Stimulated activated CD4-positive, alpha-beta T cell treated with anti-CD3 and anti-CD28 coated beads, Interleukin-15, amount 100 ng/mL, for 48 hours (primary cell): ENCODE results near the gene EYA2.
"Not testable (repeated sequence)": the region's sequence is repeated elsewhere in the genome, so short reads cannot be mapped to it uniquely, and the experiment has no call there.

Experiments used
- DNase-seq, 2 donors: peaks; one replicate each; pipeline ENCODE4 v3.0.0-alpha.2; 2020; ENCODE audit warnings: low read depth in 2 of 2

The EYA2 gene

DNA sequence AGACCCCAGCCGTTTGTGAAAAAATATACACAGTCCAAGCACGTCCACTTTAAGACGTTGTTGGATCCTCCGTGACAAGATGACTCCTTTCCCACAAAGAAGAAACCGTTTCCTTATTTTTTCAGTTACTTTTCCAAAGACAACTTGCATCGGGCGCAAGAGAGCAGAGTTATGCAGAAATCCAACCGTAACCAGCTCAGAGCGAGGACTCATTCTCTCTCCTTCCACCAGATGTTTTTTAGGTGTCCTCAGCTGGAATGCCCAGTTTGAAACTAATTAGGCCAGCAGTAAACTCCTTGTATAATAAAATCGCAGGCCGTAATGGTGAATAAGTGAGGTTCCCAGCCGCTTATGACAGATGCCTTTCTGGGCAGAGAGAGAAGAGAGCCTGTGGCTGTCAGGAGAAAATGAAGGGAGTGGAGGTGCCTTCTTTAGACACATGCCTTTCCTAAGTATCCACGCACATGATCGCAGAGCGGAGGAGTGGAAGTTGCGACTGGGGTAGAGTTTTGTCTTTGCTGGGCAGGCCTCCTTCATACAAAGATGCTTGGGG, 2.8 kb downstream of the EYA2 start:
- no peak for DNase-seq

DNA sequence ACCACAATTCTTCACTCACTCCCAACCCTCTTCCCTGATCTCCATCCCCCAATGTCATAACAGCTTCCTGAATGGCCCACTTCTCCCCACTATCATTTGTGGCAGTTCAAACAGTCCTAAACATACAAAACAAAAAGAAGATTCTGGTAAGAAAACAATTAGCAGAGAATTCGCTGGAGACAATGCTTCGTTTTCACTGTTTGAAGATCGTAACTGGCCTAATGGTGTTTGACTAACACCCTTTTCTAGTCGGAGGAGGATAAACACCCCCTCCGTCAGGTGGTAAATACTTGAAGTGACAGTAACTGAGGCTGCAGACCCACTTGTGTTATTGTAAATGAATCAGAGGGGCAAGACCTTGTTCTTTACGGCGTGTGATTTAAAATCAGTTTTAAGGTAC, 3.8 kb downstream of the EYA2 start:
- no peak for DNase-seq

DNA sequence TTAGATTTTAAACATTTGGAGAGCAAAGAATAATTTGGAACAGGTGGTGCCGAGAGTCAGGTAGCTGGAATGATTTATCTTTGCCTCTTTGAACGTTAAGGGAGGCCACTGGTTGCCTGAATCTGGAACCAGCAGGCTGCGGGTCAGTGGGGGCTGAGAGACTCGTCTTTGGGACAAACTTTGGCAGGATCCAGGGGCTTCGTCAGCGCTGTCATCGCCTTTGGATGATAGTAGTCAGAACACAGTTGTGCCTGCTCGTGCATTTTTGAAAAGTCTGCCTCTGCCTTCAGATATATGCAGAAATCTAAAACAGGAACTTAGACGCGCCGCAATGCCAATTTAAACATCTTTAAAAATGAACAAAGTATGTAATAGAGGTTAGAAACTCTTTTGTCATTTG, 5.0 kb downstream of the EYA2 start:
- no peak for DNase-seq

DNA sequence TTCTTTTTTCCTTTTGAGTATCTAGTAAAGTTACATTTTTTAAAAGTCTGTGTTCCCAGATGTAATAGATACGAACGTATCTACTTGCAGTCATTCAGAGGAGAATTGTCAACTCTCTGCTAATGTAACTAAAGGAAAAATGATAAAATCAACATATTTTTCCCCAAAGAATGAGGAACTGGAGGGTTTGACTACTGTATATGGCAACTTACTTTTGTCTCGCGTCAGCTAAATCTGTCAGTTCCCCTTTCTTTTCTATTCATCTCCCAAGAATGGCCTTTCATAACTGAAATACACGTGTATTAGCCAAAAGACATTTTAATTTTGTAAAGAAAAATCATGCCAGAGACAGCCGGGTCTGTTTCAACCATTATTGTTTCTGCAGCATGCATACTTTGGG, 5.4 kb downstream of the EYA2 start:
- DNase-seq, result no peak

DNA sequence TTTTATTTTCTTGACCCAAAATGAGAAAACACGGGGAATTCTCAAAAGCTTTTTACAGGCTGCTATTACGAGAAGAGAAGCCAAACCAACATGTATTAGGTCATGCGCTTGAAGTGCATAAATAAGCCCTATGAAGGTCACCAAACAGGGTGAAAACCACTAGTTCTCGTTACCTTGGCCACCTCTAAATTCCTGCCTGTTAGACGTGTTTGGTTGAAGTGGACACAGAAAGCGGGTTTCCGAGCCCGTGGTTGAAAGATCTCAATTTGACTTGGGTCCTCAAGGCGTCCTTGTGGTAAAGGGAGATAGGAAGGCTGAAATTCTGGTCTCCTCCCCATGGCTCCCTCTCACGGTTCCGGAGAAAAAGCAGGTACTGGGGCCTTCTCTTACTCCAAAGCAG, 6.2 kb downstream of the EYA2 start:
- DNase-seq, result no peak

DNA sequence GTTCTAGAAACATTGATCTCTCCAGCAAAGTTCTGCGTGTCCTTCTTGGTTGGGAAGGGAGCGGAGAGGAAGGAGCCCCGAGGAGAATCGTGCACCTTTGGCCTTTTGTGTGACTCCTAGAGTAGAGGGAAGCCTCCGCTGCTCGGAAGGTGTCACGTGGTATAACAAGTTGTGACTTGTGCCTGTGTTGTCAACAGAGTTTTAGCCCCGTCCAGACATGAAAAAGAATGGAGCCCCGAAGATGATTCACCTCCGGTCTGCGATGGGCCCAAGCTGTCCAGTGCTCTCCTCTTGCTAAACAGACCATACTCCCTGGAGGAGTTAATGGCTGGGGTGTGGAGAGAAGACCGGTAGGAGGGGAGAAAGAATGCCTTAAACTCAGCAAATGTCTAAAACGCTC, 7.0 kb downstream of the EYA2 start:
- DNase-seq, result no peak

DNA sequence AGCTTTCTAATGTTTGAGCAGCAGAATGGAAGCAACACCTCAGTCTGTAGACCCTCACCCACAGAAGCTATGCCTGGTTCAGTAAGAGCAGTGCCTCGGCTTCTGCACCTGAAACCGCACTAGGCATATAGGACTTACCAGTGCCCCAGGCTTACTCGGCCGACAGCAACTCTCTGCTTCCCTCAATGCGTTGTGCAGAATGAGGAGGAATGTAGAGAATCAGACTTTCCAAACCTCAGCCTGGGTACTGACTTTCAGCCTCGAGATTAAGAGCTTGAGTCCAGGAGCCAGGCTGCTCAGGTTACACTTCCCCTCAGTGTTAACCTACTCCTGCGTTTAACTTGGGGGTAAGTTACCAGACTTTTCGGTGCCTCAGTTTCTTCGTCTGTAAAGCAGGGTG, 8.6 kb downstream of the EYA2 start:
- DNase-seq, result no peak

DNA sequence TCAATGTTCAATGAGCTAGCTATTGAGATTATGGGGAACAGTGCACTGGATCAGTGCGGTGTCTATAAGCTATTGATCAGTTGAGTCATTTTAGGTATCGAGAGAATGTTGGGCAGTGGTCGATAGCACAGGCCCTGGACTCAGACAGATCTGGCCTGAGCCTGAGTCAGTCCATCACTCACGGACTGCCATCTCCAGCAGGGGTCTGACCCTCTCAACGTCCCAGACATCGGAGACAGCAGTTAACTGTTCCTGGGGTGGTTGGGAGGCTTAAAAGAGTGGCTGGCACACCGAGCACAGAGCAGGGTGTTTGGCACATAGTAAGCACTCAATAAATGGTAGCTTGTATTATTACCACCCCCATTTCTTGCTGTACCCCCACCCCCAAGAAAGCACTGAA, 9.3 kb downstream of the EYA2 start:
- no peak for DNase-seq

DNA sequence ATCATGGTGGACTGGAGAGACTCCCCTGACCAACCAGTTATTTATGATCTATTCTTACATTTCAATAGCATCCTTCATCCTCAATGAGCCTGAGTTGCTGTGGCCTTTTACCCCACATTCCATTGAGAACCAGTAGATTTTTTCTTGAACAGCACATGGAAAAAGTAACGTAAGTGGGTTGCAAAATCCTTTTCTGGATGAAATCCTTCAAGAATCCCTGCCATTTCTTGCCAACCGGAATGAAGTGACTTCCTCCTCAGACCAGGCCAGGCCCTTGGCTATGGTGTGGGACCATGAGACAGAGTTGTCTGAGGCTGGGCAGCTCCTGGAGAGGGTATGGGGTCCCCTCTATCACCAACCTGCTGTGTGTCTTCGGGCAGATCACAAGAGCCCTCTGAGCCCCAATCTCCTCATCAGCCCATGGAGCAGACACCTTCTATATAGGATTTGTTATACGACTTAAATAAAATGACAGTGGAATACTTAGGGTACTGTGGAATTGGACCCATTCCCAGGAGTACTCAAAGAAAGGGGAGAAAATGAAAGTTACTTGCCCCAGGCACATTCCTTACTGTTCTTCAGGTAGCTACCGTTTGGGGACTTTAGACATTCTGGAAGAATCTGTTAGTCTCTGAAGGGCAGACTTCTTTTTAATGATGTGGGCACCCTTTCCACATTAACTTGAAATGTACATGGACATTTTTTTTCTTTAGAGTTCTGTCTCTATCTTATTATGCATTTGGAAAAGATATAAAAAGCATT, 10.9 kb downstream of the EYA2 start:
- no peak for DNase-seq

DNA sequence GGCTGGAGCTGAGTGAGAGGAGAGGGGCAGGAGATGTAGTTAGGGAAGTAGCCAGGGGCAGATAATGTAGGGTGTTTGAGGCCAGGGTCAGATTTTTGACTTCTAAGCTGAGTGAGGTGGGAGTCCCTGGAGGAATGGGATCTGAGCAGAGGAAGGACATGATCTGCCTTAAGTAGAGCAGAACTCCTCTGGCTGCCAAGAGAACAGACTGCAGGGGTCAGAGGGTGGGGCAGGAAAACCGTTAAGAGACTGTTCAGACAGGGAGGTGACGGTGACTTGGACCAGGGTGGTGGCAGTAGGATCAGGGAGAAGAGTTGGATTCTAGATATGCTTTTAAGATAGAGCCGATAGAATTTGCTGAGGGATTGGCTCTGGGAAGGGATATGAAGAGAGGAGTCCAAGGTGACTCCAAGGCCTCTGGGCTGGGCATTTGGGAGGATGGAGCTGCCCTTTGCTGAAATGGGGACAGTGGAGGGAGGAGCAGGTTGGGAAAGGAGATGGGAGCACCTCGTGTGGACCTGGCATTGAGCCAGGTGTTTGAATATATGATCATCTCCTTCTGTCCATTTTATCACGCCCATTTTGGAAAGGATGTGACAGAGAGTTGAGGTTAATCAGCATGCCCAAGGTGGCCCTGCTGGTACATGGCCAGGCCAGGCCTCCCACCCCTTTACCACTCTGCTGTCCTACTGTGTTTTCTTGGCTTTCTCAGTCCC, 18.8 kb downstream of the EYA2 start:
- DNase-seq, result no peak

DNA sequence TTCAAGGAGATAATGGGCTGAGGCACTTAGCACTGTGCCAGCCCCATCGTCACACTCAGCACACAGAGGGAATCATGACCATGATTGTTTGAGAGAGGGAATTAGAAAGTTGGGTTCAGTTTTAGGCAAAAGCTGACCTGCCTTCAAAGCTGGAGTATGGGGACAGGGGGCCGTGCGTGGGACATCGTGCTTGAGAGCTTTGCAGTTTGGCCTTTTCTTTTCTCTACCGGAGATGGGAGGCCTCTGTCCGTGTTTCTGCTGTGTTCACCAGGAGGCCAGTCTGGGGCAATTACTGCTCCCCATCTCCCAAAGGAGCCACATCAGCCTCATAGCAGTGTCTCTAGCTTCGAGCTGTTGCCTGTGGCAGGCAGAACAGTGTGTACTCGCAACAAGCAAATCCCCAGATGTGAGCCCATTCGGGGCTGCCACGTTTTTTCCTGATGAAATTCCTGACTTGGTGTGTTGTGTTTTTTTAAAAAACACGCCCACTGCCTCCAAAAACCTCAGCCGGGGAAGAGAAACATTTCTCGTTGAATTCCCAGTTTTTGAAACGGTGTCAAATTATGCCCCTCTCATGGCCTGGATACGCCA, 20.2 kb downstream of the EYA2 start:
- DNase-seq, result no peak

DNA sequence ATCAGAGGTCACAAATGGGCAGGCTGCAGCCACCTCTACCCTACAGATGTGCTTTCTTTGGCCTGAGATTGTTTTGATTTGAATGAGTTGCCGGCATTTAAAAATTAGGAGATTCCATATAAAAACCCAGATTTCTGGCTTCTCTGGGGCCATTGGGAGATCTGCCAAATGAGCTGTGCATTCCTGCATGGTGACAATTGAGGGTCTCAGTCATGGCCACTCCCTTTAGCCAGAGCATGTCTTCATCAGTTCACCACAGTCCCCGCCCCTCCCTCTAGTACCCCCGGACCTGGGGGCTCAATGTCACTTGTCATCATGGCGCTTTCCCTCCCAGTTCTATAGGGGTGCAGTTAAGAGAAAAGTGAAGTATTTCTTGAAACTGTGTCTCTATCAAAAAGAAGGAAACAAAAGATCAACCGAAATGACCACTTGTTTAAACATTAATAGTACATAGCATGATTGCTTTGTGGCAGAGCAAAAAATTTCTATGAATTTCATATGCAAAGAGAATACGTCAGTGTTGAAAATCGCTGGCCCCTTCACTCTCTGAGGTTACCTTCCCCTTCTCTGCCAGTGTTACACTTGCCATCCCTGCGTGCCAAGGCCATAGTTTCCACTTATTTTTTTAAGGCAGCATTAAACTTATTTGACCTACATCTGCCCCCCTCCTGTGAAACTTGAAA, 21.1 kb downstream of the EYA2 start:
- DNase-seq, result no peak

DNA sequence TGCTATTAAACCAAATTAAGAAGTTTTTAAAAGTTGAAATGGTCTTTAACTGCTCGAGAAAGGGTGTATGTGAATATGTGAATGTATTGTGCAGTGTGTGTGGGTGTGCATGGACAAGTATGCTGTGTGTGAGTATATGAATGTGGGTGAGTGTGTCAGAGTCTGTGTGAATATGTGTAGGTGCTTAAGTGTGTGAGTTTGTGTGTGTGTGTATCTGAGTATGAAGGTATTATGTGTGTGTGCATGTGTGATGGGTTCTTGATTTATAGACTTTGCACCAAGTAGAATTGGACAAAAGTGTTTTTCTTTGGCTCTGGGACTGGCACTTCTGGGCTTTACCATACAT, 21.6 kb downstream of the EYA2 start:
- DNase-seq, result no peak

DNA sequence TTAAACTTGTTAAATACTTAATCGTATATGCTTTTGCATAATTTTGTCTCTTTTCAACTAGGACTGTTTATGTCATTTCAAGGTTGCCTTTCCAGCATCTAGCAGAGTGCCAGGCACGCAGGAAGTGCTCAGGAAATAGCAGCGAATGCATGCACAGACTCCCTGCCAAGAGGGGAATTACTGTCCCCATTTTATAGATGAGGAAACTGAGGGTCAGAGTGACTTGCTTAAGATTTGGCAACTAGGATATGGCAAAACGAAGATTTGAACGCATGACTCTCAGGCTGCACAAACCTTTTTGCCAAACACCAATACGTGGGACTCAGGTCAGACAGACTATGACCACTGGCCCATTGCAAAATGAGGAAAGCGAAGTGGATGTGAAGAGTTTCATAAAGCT, 22.5 kb downstream of the EYA2 start:
- DNase-seq, result no peak

DNA sequence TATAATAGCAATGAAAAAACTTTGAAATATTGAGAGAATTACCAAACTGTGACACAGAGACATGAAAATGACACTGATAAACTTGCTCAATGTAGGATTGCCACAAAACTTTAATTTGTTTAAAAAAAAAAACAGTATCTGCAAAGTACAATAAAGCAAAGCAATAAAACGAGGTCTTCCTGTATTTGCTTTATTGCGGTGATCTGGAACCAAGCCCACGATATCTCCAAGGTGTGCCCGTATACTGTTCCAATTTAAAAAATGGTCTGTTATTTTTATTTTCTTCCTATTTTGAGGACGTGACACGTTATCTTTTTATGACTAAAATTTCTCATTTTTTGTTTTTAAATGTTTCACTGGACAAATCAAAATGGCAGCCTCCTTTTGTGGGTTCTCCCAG, 25.5 kb downstream of the EYA2 start:
- DNase-seq, result no peak

DNA sequence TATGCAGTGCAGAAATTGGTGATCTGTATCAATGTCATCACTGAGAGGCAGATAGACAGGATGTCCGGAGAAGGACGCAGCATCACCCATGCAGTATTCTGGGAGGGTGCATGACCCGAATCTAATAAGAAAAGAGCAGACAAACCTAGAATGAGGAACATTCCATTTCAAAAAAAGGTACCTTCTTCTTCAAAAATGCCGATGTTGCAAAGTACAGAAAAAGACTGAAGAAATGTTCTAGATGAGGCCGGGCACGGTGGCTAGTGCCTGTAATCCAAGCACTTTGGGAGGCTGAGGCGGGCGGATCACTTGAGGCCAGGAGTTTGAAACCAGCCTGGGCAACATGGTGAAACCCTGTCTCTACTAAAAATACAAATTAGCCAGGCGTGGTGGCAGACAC, 28.2 kb downstream of the EYA2 start:
- not testable (repeated sequence) for DNase-seq

DNA sequence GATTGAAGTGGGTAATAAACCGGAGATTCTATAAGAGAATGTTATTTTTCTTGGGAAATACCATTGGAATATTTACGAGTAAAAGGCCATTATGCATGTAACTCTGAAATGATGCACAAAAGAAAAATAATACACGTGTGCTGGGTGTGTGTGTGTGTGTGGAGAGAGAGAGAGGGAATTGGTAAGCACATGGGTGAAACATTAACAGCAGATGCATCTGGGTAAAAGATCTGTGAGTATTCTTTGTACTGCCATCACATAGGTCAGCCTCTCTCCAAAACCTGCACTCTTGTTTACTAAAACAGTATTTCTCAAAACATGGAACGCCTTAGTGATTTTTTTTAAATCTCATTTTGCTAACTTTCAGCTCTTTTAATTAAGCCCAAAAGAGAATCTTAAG, 28.9 kb downstream of the EYA2 start:
- no peak for DNase-seq

DNA sequence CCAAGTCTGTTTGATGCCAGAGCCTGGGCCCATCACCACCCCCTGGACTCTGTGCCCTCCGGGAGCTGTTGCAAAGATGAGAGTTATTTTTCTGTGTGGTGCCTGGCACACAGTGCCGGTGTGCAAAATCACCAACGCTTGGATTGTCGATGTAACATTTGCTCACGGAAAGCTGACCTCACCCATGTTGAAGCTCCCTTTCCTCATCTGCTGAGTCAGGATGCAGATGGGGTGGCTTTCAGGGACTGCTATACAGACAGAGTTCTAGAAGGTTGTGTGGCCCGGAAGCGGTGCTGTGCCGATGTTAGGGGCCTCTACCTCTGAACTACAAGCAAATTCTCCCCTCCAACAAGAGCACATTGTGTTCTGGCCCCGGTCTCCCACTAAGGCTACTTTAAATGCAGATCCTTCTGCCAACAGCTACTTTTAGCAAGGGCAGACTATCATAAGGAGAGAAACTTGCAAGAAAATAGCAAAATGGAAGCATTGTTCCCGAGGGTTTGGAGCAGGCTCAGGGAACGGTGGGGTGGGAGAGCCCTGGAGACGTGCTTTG, 34.0 kb downstream of the EYA2 start:
- DNase-seq, result no peak

DNA sequence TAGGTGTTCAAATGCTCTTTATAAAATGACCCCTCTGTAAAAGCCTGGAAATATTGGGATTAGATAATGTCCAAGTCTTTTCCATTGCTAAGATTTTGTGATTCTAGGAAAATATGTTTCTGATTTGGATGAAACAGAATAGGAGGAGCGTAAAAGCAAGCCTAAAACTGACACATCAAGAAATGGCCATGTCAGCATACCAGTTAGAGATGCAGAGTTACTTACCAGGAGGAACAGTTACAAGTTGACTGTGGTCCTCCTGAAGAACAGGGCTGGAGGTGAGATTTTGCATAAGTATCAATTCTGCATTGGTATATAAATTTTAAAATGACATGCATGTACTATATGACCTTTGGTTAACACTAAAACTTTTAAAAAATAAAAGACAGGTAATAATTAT, 35.3 kb downstream of the EYA2 start:
- DNase-seq, result no peak

DNA sequence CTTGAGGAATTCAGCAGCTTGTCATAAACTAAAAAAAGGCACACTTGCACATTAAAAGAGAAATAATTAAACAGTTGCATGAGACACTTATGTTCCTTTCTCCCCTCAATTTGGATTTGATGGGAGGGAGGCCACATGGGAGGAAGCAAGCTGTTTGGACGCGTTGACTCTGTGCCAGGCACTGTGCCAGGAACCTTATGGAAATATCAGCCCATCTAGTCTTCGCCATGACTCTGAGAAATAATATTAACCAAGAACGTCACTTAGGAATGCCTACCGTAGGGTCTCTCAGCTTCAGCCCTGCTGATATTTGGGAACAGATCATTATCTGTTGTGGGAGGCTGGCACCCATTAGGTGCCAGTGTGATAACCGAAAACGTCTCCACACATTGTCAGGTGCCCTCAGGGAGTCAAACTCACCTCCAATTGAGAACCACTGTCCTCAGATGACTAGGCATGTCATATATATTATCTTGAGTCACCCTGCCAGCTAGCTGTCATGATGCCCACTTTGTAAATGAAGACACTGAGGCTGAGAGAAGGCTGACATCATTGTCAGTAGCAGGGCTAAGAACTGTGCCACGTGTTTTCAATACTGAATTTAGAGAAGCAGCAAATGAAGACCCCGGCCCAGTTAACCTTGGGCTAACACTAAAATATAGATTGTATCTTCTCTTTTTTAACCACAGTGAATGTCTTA, 36.1 kb downstream of the EYA2 start:
- DNase-seq, result no peak

DNA sequence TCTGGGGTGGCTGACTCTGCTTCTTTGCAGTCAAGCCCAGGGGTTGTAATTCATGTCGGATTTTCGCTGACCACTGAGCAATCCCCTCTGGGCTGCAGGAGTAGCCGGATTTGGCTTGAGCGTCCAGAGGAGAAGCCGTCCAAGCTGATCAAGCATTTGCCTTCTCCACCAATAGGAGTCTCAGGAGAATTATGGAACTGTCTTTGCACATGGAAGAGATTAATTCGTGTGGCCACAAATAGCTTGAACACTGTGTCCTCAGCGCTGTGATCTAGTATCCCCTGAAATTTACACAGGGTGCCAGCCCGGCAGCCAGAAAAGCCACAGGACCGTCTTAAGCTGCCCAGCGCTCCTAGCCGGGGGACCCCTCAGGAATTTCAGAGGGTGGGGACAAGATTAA, 37.1 kb downstream of the EYA2 start:
- no peak for DNase-seq

DNA sequence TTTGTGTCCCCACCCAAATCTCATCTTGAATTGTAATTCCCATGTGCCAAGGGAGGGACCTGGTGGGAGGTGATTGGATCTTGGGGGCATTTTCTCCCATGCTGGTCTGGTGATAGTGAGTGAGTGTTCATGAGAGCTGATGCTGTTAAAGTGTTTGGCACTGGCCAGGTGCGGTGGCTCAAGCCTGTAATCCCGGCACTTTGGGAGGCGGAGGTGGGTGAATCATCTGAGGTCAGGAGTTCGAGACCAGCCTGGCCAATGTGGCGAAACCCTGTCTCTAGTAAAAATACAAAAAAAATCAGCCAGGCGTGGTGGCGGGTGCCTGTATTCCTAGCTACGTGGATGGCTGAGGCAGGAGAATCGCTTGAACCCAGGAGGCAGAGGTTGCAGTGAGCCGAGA, 37.8 kb downstream of the EYA2 start:
- DNase-seq, result not testable (repeated sequence)
